Neural cell (in vitro differentiated cells): ENCODE data around the gene PSMC4. TPM values are rescaled to one million over a fixed set of nuclear protein-coding genes. Genes with fewer than 3 reads are reported as not detected.

Experiments
- H2AFZ ChIP-seq: fragments of 200-600, 300-800 bp; sonication (generic), shearing (Covaris generic); 2 replicates; pipeline ENCODE4 v1.6.0; 2014; ENCODE audit warnings: low read depth, mild to moderate bottlenecking, antibody characterized with exemption, low read length, moderate library complexity
- H3F3A ChIP-seq: fragments of 200-600 bp; shearing (Covaris generic); 2 replicates; pipeline ENCODE4 v1.6.1; 2016; ENCODE audit warnings: mild to moderate bottlenecking, moderate library complexity, mixed read lengths, antibody characterized with exemption, low read length; ENCODE audit not compliant: insufficient read depth, poor library complexity, severe bottlenecking
- H3K27ac ChIP-seq: fragments of 200-600, 300-800 bp; sonication (generic), shearing (Covaris generic); 2 replicates; pipeline ENCODE4 v1.5.1; 2014; ENCODE audit warnings: mild to moderate bottlenecking, low read length, moderate library complexity
- H3K27me3 ChIP-seq: fragments of 300-800, 200-600 bp; sonication (generic), shearing (Covaris generic); 2 replicates; pipeline ENCODE4 v1.6.0; 2014; ENCODE audit warnings: mild to moderate bottlenecking, low read depth, low read length, moderate library complexity; ENCODE audit not compliant: insufficient read depth
- H3K36me3 ChIP-seq: fragments of 300-800, 200-600 bp; sonication (generic), shearing (Covaris generic); 2 replicates; pipeline ENCODE4 v1.5.1; 2014; ENCODE audit warnings: mild to moderate bottlenecking, antibody characterized with exemption, low read length, moderate library complexity; ENCODE audit not compliant: insufficient read depth
- H3K4me2 ChIP-seq: fragments of 300-800, 200-600 bp; sonication (generic), shearing (Covaris generic); 2 replicates; pipeline ENCODE4 v1.6.0; 2014; ENCODE audit warnings: mild to moderate bottlenecking, low read length
- H3K4me3 ChIP-seq: fragments of 300-800, 200-600 bp; sonication (generic), shearing (Covaris generic); 2 replicates; pipeline ENCODE4 v1.5.1; 2014; ENCODE audit warnings: mild to moderate bottlenecking, low read length, moderate library complexity
- H3K79me2 ChIP-seq: fragments of 200-600 bp; shearing (Covaris generic); replicated peaks from 2 replicates; pipeline ENCODE4 v1.6.0; 2014; ENCODE audit warnings: mild to moderate bottlenecking, low read length, moderate library complexity; ENCODE audit not compliant: insufficient read depth
- H3K9ac ChIP-seq: fragments of 300-800, 200-600 bp; sonication (generic), shearing (Covaris generic); 2 replicates; pipeline ENCODE4 v1.6.1; 2016; ENCODE audit warnings: mild to moderate bottlenecking, low read length, mixed read lengths
- H3K9me2 ChIP-seq: fragments of 200-600 bp; shearing (Covaris generic); 2 replicates; pipeline ENCODE4 v1.6.1; 2016; ENCODE audit warnings: mild to moderate bottlenecking, low read length, mixed read lengths; ENCODE audit not compliant: insufficient read depth
- H3K9me3 ChIP-seq: fragments of 200-600, 300-800 bp; sonication (generic), shearing (Covaris generic); 2 replicates; pipeline ENCODE4 v1.6.1; 2016; ENCODE audit warnings: mild to moderate bottlenecking, mixed run types, low read length, moderate library complexity, mixed read lengths
- H4K20me1 ChIP-seq: fragments of 200-600 bp; shearing (Covaris generic); 2 replicates; pipeline ENCODE4 v1.6.1; 2016; ENCODE audit warnings: mild to moderate bottlenecking, mixed run types; ENCODE audit not compliant: insufficient read depth
- EP300 ChIP-seq: fragments of 450-650 bp; conservative IDR thresholded peaks from 2 replicates; pipeline ENCODE4 v1.6.1; 2014; ENCODE audit warnings: antibody characterized with exemption, mild to moderate bottlenecking, moderate library complexity; ENCODE audit not compliant: poor library complexity, severe bottlenecking
- EZH2 ChIP-seq: fragments of 200-600, 300-800 bp; shearing (Covaris generic), sonication (generic); IDR thresholded peaks from 2 replicates; pipeline ENCODE4 v1.6.1; 2014; ENCODE audit warnings: antibody characterized with exemption, low read length, borderline replicate concordance, mild to moderate bottlenecking; ENCODE audit not compliant: insufficient read depth, poor library complexity, severe bottlenecking
- MXI1 ChIP-seq: fragments of 450-650 bp; conservative IDR thresholded peaks from 2 replicates; pipeline ENCODE4 v1.6.1; 2014; ENCODE audit warnings: antibody characterized with exemption, mild to moderate bottlenecking; ENCODE audit not compliant: poor library complexity, severe bottlenecking
- POLR2AphosphoS5 ChIP-seq: IDR thresholded peaks from 2 replicates; pipeline ENCODE4 v1.6.1; 2012
- RAD21 ChIP-seq: fragments of 450-650 bp; conservative IDR thresholded peaks from 2 replicates; pipeline ENCODE4 v1.6.1; 2014; ENCODE audit warnings: antibody characterized with exemption, mild to moderate bottlenecking, moderate library complexity
- SMC3 ChIP-seq: fragments of 450-650 bp; conservative IDR thresholded peaks from 2 replicates; pipeline ENCODE4 v1.6.1; 2014; ENCODE audit warnings: antibody characterized with exemption, mild to moderate bottlenecking, moderate library complexity; ENCODE audit not compliant: poor library complexity
- TAF1 ChIP-seq: IDR thresholded peaks from 2 replicates; pipeline ENCODE4 v1.6.1; 2012; ENCODE audit warnings: low read depth
- polyA plus RNA-seq: library from polyadenylated mRNA; depleted of rRNA; stranded (reverse); fragments of >200 nt; gene quantifications from 2 replicates; pipeline ENCODE4 v1.2.3, GENCODE V29; 2014
- TF ChIP-seq, protein P1 (sequence below): IDR thresholded peaks from 2 replicates; pipeline ENCODE4 v1.6.1; 2012; ENCODE audit warnings: borderline replicate concordance
- TF ChIP-seq, protein P2 (sequence below): fragments of 450-650 bp; IDR thresholded peaks from 2 replicates; pipeline ENCODE4 v1.5.1; 2014; ENCODE audit warnings: antibody characterized with exemption, mild to moderate bottlenecking, moderate library complexity; ENCODE audit not compliant: poor library complexity, severe bottlenecking

Gene PSMC4
- polyA plus RNA-seq, 1 donor from 2014 or later, result 151 TPM

- Histone ChIP-seq H3K36me3 (no peaks in the 10 kb centered on the region), H3K4me3 (no peak overlapping the region), H3F3A (no peaks in the 10 kb centered on the region), H3K9ac (no peak overlapping the region), H4K20me1 (no peaks in the 10 kb centered on the region), H2AFZ (no peak overlapping the region), H3K9me2 (no peaks in the 10 kb centered on the region), H3K79me2 (no peaks in the 10 kb centered on the region), H3K27me3 (no peaks in the 10 kb centered on the region), H3K4me2 (no peak overlapping the region), H3K27ac (no peak overlapping the region), H3K9me3 (no peaks in the 10 kb centered on the region)
- TF ChIP-seq, protein P1, sequence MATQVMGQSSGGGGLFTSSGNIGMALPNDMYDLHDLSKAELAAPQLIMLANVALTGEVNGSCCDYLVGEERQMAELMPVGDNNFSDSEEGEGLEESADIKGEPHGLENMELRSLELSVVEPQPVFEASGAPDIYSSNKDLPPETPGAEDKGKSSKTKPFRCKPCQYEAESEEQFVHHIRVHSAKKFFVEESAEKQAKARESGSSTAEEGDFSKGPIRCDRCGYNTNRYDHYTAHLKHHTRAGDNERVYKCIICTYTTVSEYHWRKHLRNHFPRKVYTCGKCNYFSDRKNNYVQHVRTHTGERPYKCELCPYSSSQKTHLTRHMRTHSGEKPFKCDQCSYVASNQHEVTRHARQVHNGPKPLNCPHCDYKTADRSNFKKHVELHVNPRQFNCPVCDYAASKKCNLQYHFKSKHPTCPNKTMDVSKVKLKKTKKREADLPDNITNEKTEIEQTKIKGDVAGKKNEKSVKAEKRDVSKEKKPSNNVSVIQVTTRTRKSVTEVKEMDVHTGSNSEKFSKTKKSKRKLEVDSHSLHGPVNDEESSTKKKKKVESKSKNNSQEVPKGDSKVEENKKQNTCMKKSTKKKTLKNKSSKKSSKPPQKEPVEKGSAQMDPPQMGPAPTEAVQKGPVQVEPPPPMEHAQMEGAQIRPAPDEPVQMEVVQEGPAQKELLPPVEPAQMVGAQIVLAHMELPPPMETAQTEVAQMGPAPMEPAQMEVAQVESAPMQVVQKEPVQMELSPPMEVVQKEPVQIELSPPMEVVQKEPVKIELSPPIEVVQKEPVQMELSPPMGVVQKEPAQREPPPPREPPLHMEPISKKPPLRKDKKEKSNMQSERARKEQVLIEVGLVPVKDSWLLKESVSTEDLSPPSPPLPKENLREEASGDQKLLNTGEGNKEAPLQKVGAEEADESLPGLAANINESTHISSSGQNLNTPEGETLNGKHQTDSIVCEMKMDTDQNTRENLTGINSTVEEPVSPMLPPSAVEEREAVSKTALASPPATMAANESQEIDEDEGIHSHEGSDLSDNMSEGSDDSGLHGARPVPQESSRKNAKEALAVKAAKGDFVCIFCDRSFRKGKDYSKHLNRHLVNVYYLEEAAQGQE, result no peak
- TF ChIP-seq MXI1 (no peak), EP300 (no peak), POLR2AphosphoS5 (no peak), SMC3 (no peak), RAD21 (no peak), TAF1 (no peak), EZH2 (no peak)
- TF ChIP-seq, protein P2, sequence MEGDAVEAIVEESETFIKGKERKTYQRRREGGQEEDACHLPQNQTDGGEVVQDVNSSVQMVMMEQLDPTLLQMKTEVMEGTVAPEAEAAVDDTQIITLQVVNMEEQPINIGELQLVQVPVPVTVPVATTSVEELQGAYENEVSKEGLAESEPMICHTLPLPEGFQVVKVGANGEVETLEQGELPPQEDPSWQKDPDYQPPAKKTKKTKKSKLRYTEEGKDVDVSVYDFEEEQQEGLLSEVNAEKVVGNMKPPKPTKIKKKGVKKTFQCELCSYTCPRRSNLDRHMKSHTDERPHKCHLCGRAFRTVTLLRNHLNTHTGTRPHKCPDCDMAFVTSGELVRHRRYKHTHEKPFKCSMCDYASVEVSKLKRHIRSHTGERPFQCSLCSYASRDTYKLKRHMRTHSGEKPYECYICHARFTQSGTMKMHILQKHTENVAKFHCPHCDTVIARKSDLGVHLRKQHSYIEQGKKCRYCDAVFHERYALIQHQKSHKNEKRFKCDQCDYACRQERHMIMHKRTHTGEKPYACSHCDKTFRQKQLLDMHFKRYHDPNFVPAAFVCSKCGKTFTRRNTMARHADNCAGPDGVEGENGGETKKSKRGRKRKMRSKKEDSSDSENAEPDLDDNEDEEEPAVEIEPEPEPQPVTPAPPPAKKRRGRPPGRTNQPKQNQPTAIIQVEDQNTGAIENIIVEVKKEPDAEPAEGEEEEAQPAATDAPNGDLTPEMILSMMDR, result no peak
These were observed 34.9 kb upstream of the PSMC4 start for GRCh38 chr19:39936020-39936419.

GRCh38 chr19:39936622-39937021, 34.3 kb upstream of the PSMC4 start:
- no peaks in the 10 kb centered on the region for H3K9me3 ChIP-seq
- H3K27me3 ChIP-seq, result no peaks in the 10 kb centered on the region
- H3F3A ChIP-seq, result no peaks in the 10 kb centered on the region
- H3K4me2 ChIP-seq, result no peak overlapping the region
- no peaks in the 10 kb centered on the region for H3K36me3 ChIP-seq
- no peaks in the 10 kb centered on the region for H4K20me1 ChIP-seq
- no peaks in the 10 kb centered on the region for H3K9me2 ChIP-seq
- H3K4me3 ChIP-seq, result no peak overlapping the region
- H2AFZ ChIP-seq, result no peak overlapping the region
- no peak overlapping the region for H3K27ac ChIP-seq
- TF ChIP-seq EP300 (no peak), POLR2AphosphoS5 (no peak), TAF1 (no peak), EZH2 (no peak), SMC3 (no peak), RAD21 (no peak), MXI1 (no peak)
- TF ChIP-seq, protein P2, result no peak
- TF ChIP-seq, protein P1, result no peak
- H3K79me2 ChIP-seq, result no peaks in the 10 kb centered on the region
- H3K9ac ChIP-seq, result no peak overlapping the region
